Measurements from ENCODE around the gene TEX19. TPM values are rescaled to one million over a fixed set of nuclear protein-coding genes. Genes with fewer than 3 reads are reported as not detected.

Gene TEX19
- total RNA-seq, 4 donors from 2014 or later, result not detected

- Histone ChIP-seq H3K27me3 (no peaks in the 10 kb centered on the region), H3K27ac (peak overlapping the region in 1 of 4 donors; percentile 57), H3K36me3 (peaks cover 0 to 85% of the 10 kb centered on the region in 2 donors), H3K4me3 (no peak overlapping the region), H3K9me3 (no peaks in the 10 kb centered on the region), H3K4me1 (peaks cover 0 to 33% (median 7%) of the 10 kb centered on the region in 3 donors)
- TF ChIP-seq POLR2A (IDR thresholded peaks at IDR 0.05), result no peak
- ATAC-seq, result peak; percentile 65
- WGBS, 2 donors (ENCODE audit: low coverage in 1 of 2), result 53 to 69% methylated on average over 3 to 4 of the region's 19 CpGs
Measured at GRCh38 chr17:82396601-82397435, 37.8 kb downstream of the TEX19 start.

GRCh38 chr17:82397449-82398335, 38.6 kb downstream of the TEX19 start:
- Histone ChIP-seq H3K36me3 (peaks cover 0 to 85% of the 10 kb centered on the region in 2 donors), H3K27ac (peak overlapping the region in 1 of 4 donors; percentile 57), H3K27me3 (no peaks in the 10 kb centered on the region), H3K4me3 (no peak overlapping the region), H3K4me1 (peaks cover 0 to 33% (median 7%) of the 10 kb centered on the region in 3 donors), H3K9me3 (no peaks in the 10 kb centered on the region)
- ATAC-seq, result no peak
- WGBS, 2 donors (ENCODE audit: low coverage in 1 of 2), result 80% methylated on average over 12 of the region's 38 CpGs; no CpG with 5 or more reads in 1 of the 2 donors
- no peak for TF ChIP-seq EP300 (IDR thresholded peaks at IDR 0.05)
- TF ChIP-seq POLR2A (IDR thresholded peaks at IDR 0.05), result no peak

- Histone ChIP-seq H3K27ac (peak overlapping the region in 1 of 4 donors; percentile 49), H3K4me1 (peaks cover 0 to 33% (median 7%) of the 10 kb centered on the region in 3 donors)
Measured at GRCh38 chr17:82399041-82399441, 40.0 kb downstream of the TEX19 start.

GRCh38 chr17:82399601-82400101, 40.6 kb downstream of the TEX19 start:
- TF ChIP-seq EP300 (IDR thresholded peaks at IDR 0.05), result no peak
- TF ChIP-seq POLR2AphosphoS5 (IDR thresholded peaks at IDR 0.05), result no peak
- H3K9me3 ChIP-seq, result no peaks in the 10 kb centered on the region
- WGBS, 2 donors (ENCODE audit: low coverage in 1 of 2), result 82 to 84% methylated on average over 4 to 7 of the region's 18 CpGs
- H3K27ac ChIP-seq, result peak overlapping the region in 3 of 4 donors; percentile 4 to 49 (median 31)
- no peak overlapping the region for H3K4me3 ChIP-seq
- ATAC-seq, result no peak
- H3K4me1 ChIP-seq, result peaks cover 0 to 33% (median 7%) of the 10 kb centered on the region in 3 donors
- H3K27me3 ChIP-seq, result no peaks in the 10 kb centered on the region
- H3K36me3 ChIP-seq, result peaks cover 0 to 85% of the 10 kb centered on the region in 2 donors

More at GRCh38 chr17:82399041-82399441, 40.0 kb downstream of the TEX19 start:
- H3K27me3 ChIP-seq, result no peaks in the 10 kb centered on the region
- no peak overlapping the region for H3K4me3 ChIP-seq
- H3K36me3 ChIP-seq, result peaks cover 0 to 85% of the 10 kb centered on the region in 2 donors
- peak; percentile 20 for ATAC-seq
- TF ChIP-seq POLR2A (IDR thresholded peaks at IDR 0.05), result no peak
- no peak for TF ChIP-seq CTCF (IDR thresholded peaks at IDR 0.05)
- no peak for TF ChIP-seq EP300 (IDR thresholded peaks at IDR 0.05)
- peak; percentile 10 for TF ChIP-seq POLR2AphosphoS5 (IDR thresholded peaks at IDR 0.05)
- WGBS, 2 donors (ENCODE audit: low coverage in 1 of 2), result 49 to 60% methylated on average over 3 to 8 of the region's 13 CpGs
- H3K9me3 ChIP-seq, result no peaks in the 10 kb centered on the region

- H3K36me3 ChIP-seq, result peaks cover 0 to 85% of the 10 kb centered on the region in 2 donors
- 46 to 50% methylated on average over 2 of the region's 7 CpGs for WGBS, 2 donors (ENCODE audit: low coverage in 1 of 2)
Measured at GRCh38 chr17:82400206-82400605, 41.2 kb downstream of the TEX19 start.

More at GRCh38 chr17:82400206-82400605, 41.2 kb downstream of the TEX19 start:
- H3K4me3 ChIP-seq, result no peak overlapping the region
- H3K4me1 ChIP-seq, result peaks cover 0 to 33% (median 7%) of the 10 kb centered on the region in 3 donors
- H3K27ac ChIP-seq, result peak overlapping the region in 3 of 4 donors; percentile 4 to 49 (median 31)
- no peak for TF ChIP-seq POLR2A (IDR thresholded peaks at IDR 0.05)
- no peak for TF ChIP-seq CTCF (IDR thresholded peaks at IDR 0.05)
- TF ChIP-seq EP300 (IDR thresholded peaks at IDR 0.05), result no peak
- TF ChIP-seq POLR2AphosphoS5 (IDR thresholded peaks at IDR 0.05), result no peak
- H3K9me3 ChIP-seq, result no peaks in the 10 kb centered on the region
- ATAC-seq, result no peak
- H3K27me3 ChIP-seq, result no peaks in the 10 kb centered on the region
